HG03135 (cell line): ENCODE results near the gene KRT77.
"Not testable (repeated sequence)": the region's sequence is repeated elsewhere in the genome, so short reads cannot be mapped to it uniquely, and the experiment has no call there.

Experiments
- ATAC-seq: cut with Tn5 transposase; IDR thresholded peaks from one replicate; pipeline ENCODE4 v1.9.1; 2021; ENCODE audit warnings: mild to moderate bottlenecking, moderate library complexity; ENCODE audit not compliant: unreplicated experiment

The KRT77 gene

GRCh38 chr12:52703424-52703823 lies at the start of gene KRT77:
TSS of gene KRT77 (minus strand) at chr12:52703524. CDS start at chr12:52703434, 90 bp downstream.
- ATAC-seq: no peak

GRCh38 chr12:52752516-52752915 lies 49.2 kb upstream of the KRT77 start:
- ATAC-seq: no peak

- ATAC-seq: no peak
These were observed 48.5 kb upstream of the KRT77 start for GRCh38 chr12:52751795-52752194.

- ATAC-seq: not testable (repeated sequence)
These were observed 47.2 kb upstream of the KRT77 start for GRCh38 chr12:52750532-52750931.

- no peak for ATAC-seq
These were observed 46.5 kb upstream of the KRT77 start for GRCh38 chr12:52749827-52750226.

- ATAC-seq: no peak
These were observed 45.3 kb upstream of the KRT77 start for GRCh38 chr12:52748578-52748977.

- no peak for ATAC-seq
These were observed 42.2 kb upstream of the KRT77 start for GRCh38 chr12:52745554-52745953.

GRCh38 chr12:52744493-52745156 lies 41.3 kb upstream of the KRT77 start:
- no peak for ATAC-seq

- no peak for ATAC-seq
These were observed 39.6 kb upstream of the KRT77 start for GRCh38 chr12:52742822-52743457.

- ATAC-seq: no peak
These were observed 38.9 kb upstream of the KRT77 start for GRCh38 chr12:52742196-52742580.

GRCh38 chr12:52741375-52742195 lies 38.3 kb upstream of the KRT77 start:
- ATAC-seq: no peak

- ATAC-seq: no peak
These were observed 37.3 kb upstream of the KRT77 start for GRCh38 chr12:52740584-52740983.

- ATAC-seq: no peak
These were observed 36.6 kb upstream of the KRT77 start for GRCh38 chr12:52739963-52740362.

- ATAC-seq: no peak
These were observed 32.7 kb upstream of the KRT77 start for GRCh38 chr12:52735816-52736632.

GRCh38 chr12:52735106-52735505 lies 31.8 kb upstream of the KRT77 start:
- no peak for ATAC-seq

- ATAC-seq: no peak
These were observed 27.5 kb upstream of the KRT77 start for GRCh38 chr12:52730793-52731192.

GRCh38 chr12:52730383-52730782 lies 27.1 kb upstream of the KRT77 start:
- no peak for ATAC-seq

- no peak for ATAC-seq
These were observed 25.8 kb upstream of the KRT77 start for GRCh38 chr12:52729147-52729546.

GRCh38 chr12:52728374-52728773 lies 25.1 kb upstream of the KRT77 start:
- no peak for ATAC-seq

- no peak for ATAC-seq
These were observed 23.7 kb upstream of the KRT77 start for GRCh38 chr12:52727037-52727436.

- ATAC-seq: no peak
These were observed 23.1 kb upstream of the KRT77 start for GRCh38 chr12:52726451-52726850.
